GM23338 (cell line): ENCODE measurements around the gene TTBK1. TPM values are rescaled to one million over a fixed set of nuclear protein-coding genes. Genes with fewer than 3 reads are reported as not detected.

Experiments
- ATAC-seq: fragments of 200-7000 bp; cut with Tn5 transposase; 3 replicates; pipeline ENCODE4 v1.9.1; 2020
- DNase-seq: peaks from one replicate; pipeline ENCODE4 v3.0.0-alpha.2; 2015; ENCODE audit warnings: low spot score
- H2AFZ ChIP-seq: fragments of 200-600 bp; sonication (generic); 2 replicates; pipeline ENCODE4 v1.8.0; 2016; ENCODE audit warnings: antibody characterized with exemption, mild to moderate bottlenecking, moderate library complexity
- H3F3A ChIP-seq: fragments of 200-600 bp; sonication (generic); replicated peaks from 2 replicates; pipeline ENCODE4 v1.8.0; 2017; ENCODE audit warnings: antibody characterized with exemption, mixed run types, low read depth
- H3K27ac ChIP-seq: fragments of 200-600 bp; sonication (generic); 2 replicates; pipeline ENCODE4 v1.6.1; 2016; ENCODE audit warnings: low read depth
- H3K27me3 ChIP-seq: fragments of 200-600 bp; sonication (generic); 2 replicates; pipeline ENCODE4 v1.8.0; 2016; ENCODE audit warnings: mild to moderate bottlenecking, mixed run types, moderate library complexity; ENCODE audit not compliant: insufficient read depth
- H3K36me3 ChIP-seq: fragments of 200-600 bp; sonication (generic); 2 replicates; pipeline ENCODE4 v1.8.0; 2016; ENCODE audit warnings: mild to moderate bottlenecking; ENCODE audit not compliant: insufficient read depth
- H3K4me1 ChIP-seq: fragments of 200-600 bp; sonication (generic); 2 replicates; pipeline ENCODE4 v1.8.0; 2016; ENCODE audit warnings: mild to moderate bottlenecking, moderate library complexity; ENCODE audit not compliant: insufficient read depth
- H3K4me2 ChIP-seq: fragments of 200-600 bp; sonication (generic); 2 replicates; pipeline ENCODE4 v1.7.1; 2017; ENCODE audit warnings: mixed run types
- H3K4me3 ChIP-seq: fragments of 200-600 bp; sonication (generic); 2 replicates; pipeline ENCODE4 v1.6.1; 2016; ENCODE audit warnings: mixed run types
- H3K79me2 ChIP-seq: fragments of 200-600 bp; sonication (generic); replicated peaks from 2 replicates; pipeline ENCODE4 v1.8.0; 2017; ENCODE audit warnings: mild to moderate bottlenecking; ENCODE audit not compliant: insufficient read depth
- H3K9me2 ChIP-seq: fragments of 200-600 bp; sonication (generic); 2 replicates; pipeline ENCODE4 v1.8.0; 2017; ENCODE audit not compliant: insufficient read depth
- H4K20me1 ChIP-seq: fragments of 200-600 bp; sonication (generic); replicated peaks from 2 replicates; pipeline ENCODE4 v1.8.0; 2017; ENCODE audit warnings: mild to moderate bottlenecking; ENCODE audit not compliant: insufficient read depth
- H3K27ac Mint-ChIP-seq: 2 replicates; pipeline ENCODE4 v1.8.0; 2020; ENCODE audit warnings: inconsistent platforms, mild to moderate bottlenecking, moderate library complexity, mixed read lengths
- H3K27me3 Mint-ChIP-seq: 3 replicates; pipeline ENCODE4 v1.8.0; 2022; ENCODE audit warnings: low read depth, mild to moderate bottlenecking, moderate library complexity, mixed read lengths, inconsistent platforms; ENCODE audit not compliant: insufficient read depth, poor library complexity
- H3K36me3 Mint-ChIP-seq: 3 replicates; pipeline ENCODE4 v1.8.0; 2021; ENCODE audit warnings: low read depth, mild to moderate bottlenecking, inconsistent platforms, moderate library complexity, mixed read lengths
- H3K4me1 Mint-ChIP-seq: 3 replicates; pipeline ENCODE4 v1.8.0; 2020; ENCODE audit warnings: mild to moderate bottlenecking, inconsistent platforms, mixed read lengths
- H3K4me3 Mint-ChIP-seq: 3 replicates; pipeline ENCODE4 v1.8.0; 2021; ENCODE audit warnings: moderate library complexity, mild to moderate bottlenecking, inconsistent platforms, mixed read lengths
- H3K9me3 Mint-ChIP-seq: 3 replicates; pipeline ENCODE4 v1.8.0; 2020; ENCODE audit warnings: moderate library complexity, mild to moderate bottlenecking, inconsistent platforms, mixed read lengths
- CREB1 ChIP-seq: fragments of 250-450 bp; sonication (Bioruptor Pico); IDR thresholded peaks from 2 replicates; pipeline ENCODE4 v1.5.0; 2020; ENCODE audit warnings: low read depth, mild to moderate bottlenecking, moderate library complexity
- CTCF ChIP-seq, 2 experiments: fragments of 200-600 bp in 1 of 2; sonication (generic) in 1 of 2; conservative IDR thresholded peaks; 2 replicates each; pipeline versions ENCODE4 v1.5.1 to v1.6.1; 2016 to 2017; ENCODE audit warnings: antibody characterized with exemption in 2 of 2, low read depth in 2 of 2, mild to moderate bottlenecking in 2 of 2, moderate library complexity in 1 of 2
- EZH2 ChIP-seq: fragments of 200-600 bp; sonication (generic); IDR thresholded peaks from one replicate; pipeline ENCODE4 v1.8.0; 2017; ENCODE audit warnings: antibody characterized with exemption, mild to moderate bottlenecking, low read depth; ENCODE audit not compliant: unreplicated experiment
- EZH2phosphoT487 ChIP-seq: fragments of 200-600 bp; sonication (generic); IDR thresholded peaks from one replicate; pipeline ENCODE4 v1.8.1; 2018; ENCODE audit warnings: antibody characterized with exemption; ENCODE audit not compliant: unreplicated experiment
- NANOG ChIP-seq: IDR thresholded peaks from 2 replicates; pipeline ENCODE4 v1.6.1; 2016; ENCODE audit warnings: antibody characterized with exemption, borderline replicate concordance
- POLR2AphosphoS5 ChIP-seq: IDR thresholded peaks from 2 replicates; pipeline ENCODE4 v1.6.1; 2016; ENCODE audit warnings: antibody characterized with exemption, low read depth
- REST ChIP-seq: IDR thresholded peaks from one replicate; pipeline ENCODE4 v1.6.1; 2018; ENCODE audit warnings: antibody characterized with exemption; ENCODE audit not compliant: unreplicated experiment
- STAT1 ChIP-seq: IDR thresholded peaks from one replicate; pipeline ENCODE4 v1.6.1; 2016; ENCODE audit warnings: antibody characterized with exemption; ENCODE audit not compliant: unreplicated experiment
- ZNF114 ChIP-seq: fragments of 250-450 bp; sonication (Bioruptor Pico); IDR thresholded peaks from 2 replicates; pipeline ENCODE4 v1.5.0; 2020; ENCODE audit warnings: mild to moderate bottlenecking, moderate library complexity
- ZNF462 ChIP-seq: fragments of 250-450 bp; sonication (Bioruptor Pico); IDR thresholded peaks from 2 replicates; pipeline ENCODE4 v1.5.0; 2020; ENCODE audit warnings: mild to moderate bottlenecking, moderate library complexity
- polyA plus RNA-seq: library from polyadenylated mRNA; unstranded; fragments of >200 nt; fragmentation: Nextera tagmentation; extraction: Ambion mirVana; gene quantifications from 2 replicates; pipeline ENCODE4 v1.2.1, GENCODE V29; 2016
- total RNA-seq: library from RNA; depleted of rRNA; stranded (reverse); fragments of >200 nt; shearing (Covaris generic); gene quantifications from 2 replicates; pipeline ENCODE4 v1.2.3, GENCODE V29; 2014
- TF ChIP-seq, protein P1 (sequence below): IDR thresholded peaks from 2 replicates; pipeline ENCODE4 v1.6.1; 2016; ENCODE audit warnings: antibody characterized with exemption

TTBK1 gene
- total and polyA plus RNA-seq, 2 experiments from 2014 or later: 0.29 to 1.1 TPM

GRCh38 chr6:43271944-43272343 lies 28.7 kb downstream of the TTBK1 start:
- Mint-ChIP-seq H3K9me3 (no peaks in the 10 kb centered on the region), H3K4me1 (peaks cover 45% of the 10 kb centered on the region), H3K4me3 (no peak overlapping the region), H3K27me3 (peaks cover 64% of the 10 kb centered on the region), H3K36me3 (no peaks in the 10 kb centered on the region), H3K27ac (no peak overlapping the region)
- H3K4me1 ChIP-seq: peaks cover 23% of the 10 kb centered on the region
- no peaks in the 10 kb centered on the region for H3K9me2 ChIP-seq
- ATAC-seq (no peak), DNase-seq (no peak)
- no peak overlapping the region for H3K4me2 ChIP-seq
- H4K20me1 ChIP-seq: no peaks in the 10 kb centered on the region
- H3K36me3 ChIP-seq: no peaks in the 10 kb centered on the region
- no peak overlapping the region for H3K27ac ChIP-seq
- H3K79me2 ChIP-seq: no peaks in the 10 kb centered on the region
- H3K27me3 ChIP-seq: peaks cover 88% of the 10 kb centered on the region
- no peak overlapping the region for H3K4me3 ChIP-seq
- no peak overlapping the region for H2AFZ ChIP-seq
- TF ChIP-seq REST (no peak), ZNF114 (CRISPR knock-in tag) (no peak), STAT1 (no peak), POLR2AphosphoS5 (no peak), NANOG (no peak), CTCF (conservative IDR thresholded peaks at IDR 0.05; ENCODE audit: low read depth in 2 of 2) (no peak), EZH2phosphoT487 (no peak), CREB1 (CRISPR knock-in tag) (no peak), ZNF462 (CRISPR knock-in tag) (no peak), EZH2 (no peak)
- TF ChIP-seq, protein P1, sequence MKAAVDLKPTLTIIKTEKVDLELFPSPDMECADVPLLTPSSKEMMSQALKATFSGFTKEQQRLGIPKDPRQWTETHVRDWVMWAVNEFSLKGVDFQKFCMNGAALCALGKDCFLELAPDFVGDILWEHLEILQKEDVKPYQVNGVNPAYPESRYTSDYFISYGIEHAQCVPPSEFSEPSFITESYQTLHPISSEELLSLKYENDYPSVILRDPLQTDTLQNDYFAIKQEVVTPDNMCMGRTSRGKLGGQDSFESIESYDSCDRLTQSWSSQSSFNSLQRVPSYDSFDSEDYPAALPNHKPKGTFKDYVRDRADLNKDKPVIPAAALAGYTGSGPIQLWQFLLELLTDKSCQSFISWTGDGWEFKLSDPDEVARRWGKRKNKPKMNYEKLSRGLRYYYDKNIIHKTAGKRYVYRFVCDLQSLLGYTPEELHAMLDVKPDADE: no peak
- H3F3A ChIP-seq: no peaks in the 10 kb centered on the region
